Lower leg skin (tissue), 3 donors: ENCODE measurements around the gene OTOP1.
"Not testable (repeated sequence)": the region's sequence is repeated elsewhere in the genome, so short reads cannot be mapped to it uniquely, and the experiment has no call there.

ENCODE experiments used
- CTCF ChIP-seq, 3 donors: fragments of 450-650 bp; IDR thresholded peaks; one replicate each; pipeline ENCODE4 v1.5.1; 2016; ENCODE audit warnings: antibody characterized with exemption in 3 of 3, mild to moderate bottlenecking in 3 of 3, moderate library complexity in 2 of 3
- POLR2A ChIP-seq, 2 donors: fragments of 450-650 bp; IDR thresholded peaks; one replicate each; pipeline ENCODE4 v1.6.1; 2016 to 2017; ENCODE audit warnings: antibody characterized with exemption in 2 of 2, mild to moderate bottlenecking in 1 of 2, moderate library complexity in 1 of 2

GRCh38 chr4:4257705-4258104, 31.0 kb upstream of the OTOP1 start:
- TF ChIP-seq CTCF, POLR2A (IDR thresholded peaks at IDR 0.05): not testable (repeated sequence)
